K562 (cell line): ENCODE data around the gene ACTC1. TPM values are rescaled to one million over a fixed set of nuclear protein-coding genes. Genes with fewer than 3 reads are reported as not detected.
A peak's percentile ranks its signal among the peaks of the same experiment; 100 is the strongest.

Experiments used
- ATAC-seq: fragments of 200-7000 bp; cut with Tn5 transposase; 3 replicates; pipeline ENCODE4 v1.9.1; 2020; ENCODE audit warnings: moderate library complexity
- BruUV-seq: library from RNA; stranded (reverse); fragments of 400-500 nt; replicated peaks from 2 replicates; lab custom pipeline; 2021; lab: Mats Ljungman, UMichigan
- CTCF ChIA-PET: fragments of 300-600 bp; formaldehyde crosslinking; extraction: SDS; loops from one replicate; lab custom pipeline; 2021; ENCODE audit warnings: low intra/inter-chr PET ratio; lab: Yijun Ruan, JAX
- POLR2A ChIA-PET: fragments of 300-600, 350-650 bp; sonication (Branson Sonifier 250); formaldehyde crosslinking; extraction: SDS; loops from one replicate; lab custom pipeline; 2021; ENCODE audit warnings: antibody characterized with exemption, inconsistent platforms; lab: Yijun Ruan, JAX
- DNase-seq, 4 experiments: peaks; one replicate each; pipeline versions ENCODE4 v3.0.0 to v3.0.0-alpha.2; 2011 to 2018; ENCODE audit warnings: low spot score in 3 of 4, mixed read lengths in 3 of 4; ENCODE audit errors: extremely low read depth in 1 of 4
- FAIRE-seq: peaks from 2 replicates; lab custom pipeline; 2011; peaks lifted over from hg19 to GRCh38; lab: Jason Lieb, UNC
- H2AFZ ChIP-seq: 2 replicates; pipeline ENCODE4 v1.6.0; 2011; ENCODE audit warnings: low read depth, low read length, control low read depth, inconsistent platforms
- H3K27ac ChIP-seq: fragments of 200-600 bp; 3 replicates; pipeline ENCODE4 v1.8.0; 2011; ENCODE audit warnings: low read depth, mild to moderate bottlenecking, control low read depth, inconsistent platforms, low read length, moderate library complexity, mixed read lengths; ENCODE audit errors: extremely low read depth
- H3K27me3 ChIP-seq, 2 experiments: fragments of 300-600 bp in 1 of 2; 2 replicates in 1 of 2; 3 replicates in 1 of 2; pipeline versions ENCODE4 v1.6.0 to v1.8.0; 2011; ENCODE audit warnings: inconsistent platforms in 2 of 2, low read length in 2 of 2, mild to moderate bottlenecking in 1 of 2, mixed read lengths in 1 of 2, moderate library complexity in 1 of 2; ENCODE audit not compliant: control insufficient read depth in 2 of 2, insufficient read depth in 2 of 2
- H3K36me3 ChIP-seq: fragments of 300-600 bp; 3 replicates; pipeline ENCODE4 v1.8.0; 2011; ENCODE audit warnings: mild to moderate bottlenecking, low read length, inconsistent platforms; ENCODE audit not compliant: control insufficient read depth, insufficient read depth
- H3K4me1 ChIP-seq, 2 experiments: fragments of 200-600 bp in 1 of 2; replicated peaks in 1 of 2; 2 replicates in 1 of 2; 3 replicates in 1 of 2; pipeline versions ENCODE4 v1.5.1 to v1.8.0; 2011; ENCODE audit warnings: inconsistent platforms in 2 of 2, low read length in 2 of 2, mild to moderate bottlenecking in 1 of 2, mixed read lengths in 1 of 2, moderate library complexity in 1 of 2; ENCODE audit not compliant: control insufficient read depth in 2 of 2, insufficient read depth in 2 of 2
- H3K4me2 ChIP-seq: 2 replicates; pipeline ENCODE4 v1.6.1; 2011; ENCODE audit warnings: low read length, control low read depth, inconsistent platforms, mixed read lengths; ENCODE audit not compliant: insufficient read depth
- H3K4me3 ChIP-seq: fragments of 200-600 bp; sonication (generic), shearing (Covaris generic); 2 replicates; pipeline ENCODE4 v1.5.1; 2016; ENCODE audit warnings: control low read depth, inconsistent platforms
- H3K79me2 ChIP-seq: fragments of 200-600 bp; 3 replicates; pipeline ENCODE4 v1.8.0; 2011; ENCODE audit warnings: low read length, inconsistent platforms; ENCODE audit not compliant: control insufficient read depth, insufficient read depth
- H3K9ac ChIP-seq, 2 experiments: 2 replicates each; pipeline versions ENCODE4 v1.6.0 to v1.6.1; 2011; ENCODE audit warnings: low read depth in 2 of 2, low read length in 2 of 2, control low read depth in 1 of 2, inconsistent platforms in 1 of 2, mild to moderate bottlenecking in 1 of 2, mixed read lengths in 1 of 2; ENCODE audit not compliant: insufficient read depth in 1 of 2
- H3K9me1 ChIP-seq: one replicate; pipeline ENCODE4 v1.6.0; 2011; ENCODE audit warnings: inconsistent platforms, mild to moderate bottlenecking, low read length, moderate library complexity; ENCODE audit not compliant: control insufficient read depth, insufficient read depth
- H3K9me3 ChIP-seq: replicated peaks from 2 replicates; pipeline ENCODE4 v1.5.1; 2011; ENCODE audit warnings: low read depth, low read length, inconsistent platforms; ENCODE audit not compliant: control insufficient read depth, insufficient read depth
- H4K20me1 ChIP-seq: replicated peaks from 2 replicates; pipeline ENCODE4 v1.6.1; 2011; ENCODE audit warnings: low read length, inconsistent platforms, mixed read lengths; ENCODE audit not compliant: control insufficient read depth, insufficient read depth
- ARID3A ChIP-seq: IDR thresholded peaks from 2 replicates; pipeline ENCODE4 v1.6.1; 2012; ENCODE audit warnings: low read depth, low read length, improper control_type of control experiment, borderline replicate concordance
- BRD4 ChIP-seq: fragments of 200-600 bp; sonication (generic); IDR thresholded peaks from 2 replicates; pipeline ENCODE4 v1.6.1; 2017; ENCODE audit warnings: inconsistent platforms
- CREM ChIP-seq: IDR thresholded peaks from 2 replicates; pipeline ENCODE4 v1.6.1; 2014; ENCODE audit warnings: antibody characterized with exemption, low read depth
- FOSL1 ChIP-seq: fragments of 200-800 bp; sonication (Bioruptor generic); conservative IDR thresholded peaks from 2 replicates; pipeline ENCODE4 v1.6.1; 2016; ENCODE audit warnings: missing genetic modification characterization, missing compliant biosample characterization
- HMGN3 ChIP-seq: IDR thresholded peaks from 2 replicates; pipeline ENCODE4 v1.6.1; 2011; ENCODE audit warnings: borderline replicate concordance, low read depth, mild to moderate bottlenecking, mixed read lengths, low read length; ENCODE audit not compliant: insufficient read length; ENCODE audit errors: extremely low read depth
- KDM5B ChIP-seq: fragments of 200-600 bp; sonication (generic); IDR thresholded peaks from 2 replicates; pipeline ENCODE4 v1.6.1; 2012; ENCODE audit warnings: low read depth, mild to moderate bottlenecking, moderate library complexity, low read length, control low read depth, inconsistent platforms; ENCODE audit not compliant: insufficient replicate concordance
- NCOA6 ChIP-seq: fragments of 450-650 bp; IDR thresholded peaks from 2 replicates; pipeline ENCODE4 v1.6.1; 2017; ENCODE audit warnings: mild to moderate bottlenecking
- NONO ChIP-seq, 2 experiments: fragments of 200-400 bp in 1 of 2; fragments of 450-650 bp in 1 of 2; formaldehyde crosslinking in 1 of 2; IDR thresholded peaks; 2 replicates each; pipeline ENCODE4 v1.6.1; 2017; ENCODE audit warnings: low read depth in 2 of 2, mild to moderate bottlenecking in 2 of 2, moderate library complexity in 2 of 2, low read length in 1 of 2
- NUFIP1 ChIP-seq: fragments of 450-650 bp; IDR thresholded peaks from 2 replicates; pipeline ENCODE4 v1.6.1; 2018; ENCODE audit not compliant: partially characterized antibody
- U2AF2 ChIP-seq: fragments of 200-400 bp; formaldehyde crosslinking; optimal IDR thresholded peaks from 2 replicates; pipeline ENCODE3; 2017; ENCODE audit warnings: low read depth, mild to moderate bottlenecking, low read length
- ZNF280A ChIP-seq: fragments of 450-650 bp; IDR thresholded peaks from 2 replicates; pipeline ENCODE4 v1.6.1; 2018; ENCODE audit warnings: mild to moderate bottlenecking, low read depth; ENCODE audit not compliant: partially characterized antibody
- ZNF589 ChIP-seq: fragments of 200-800 bp; sonication (Bioruptor generic); IDR thresholded peaks from 2 replicates; pipeline ENCODE4 v1.6.1; 2016; ENCODE audit warnings: low read depth, missing genetic modification characterization, missing compliant biosample characterization
- WGBS: fragments of 100-300 bp; shearing (Covaris generic); methylation state at CpG from one replicate; pipeline ENCODE4 v1.1.6; 2016; ENCODE audit warnings: low coverage, mixed read lengths; ENCODE audit not compliant: insufficient coverage; ENCODE audit errors: missing lambda C conversion rate; 5-methylcytosine and 5-hydroxymethylcytosine counted together
- in situ Hi-C: fragments of 300-500 bp; cut with MboI; formaldehyde crosslinking; loops from 4 replicates; pipeline ENCODE4 v1.15.0; 2018; ENCODE audit warnings: inconsistent platforms, mixed read lengths
- intact Hi-C: fragments of 100-400 bp; cut with micrococcal nuclease; formaldehyde crosslinking; loops from 2 replicates; pipeline ENCODE4 v1.14.2; 2022
- polyA plus RNA-seq, 8 experiments: library from polyadenylated mRNA; depleted of rRNA in 4 of 8; stranded (reverse) in 5 of 8; unstranded in 3 of 8; fragments of >200 nt; fragmentation: Nextera tagmentation in 2 of 8; fragmentation: Illumina TruSeq in 1 of 8; extraction: Ambion mirVana in 2 of 8; extraction: Trizol in 1 of 8; gene quantifications; 2 replicates each; pipeline versions ENCODE4 v1.2.1 to v1.2.3, GENCODE V29; 2011 to 2014; ENCODE audit warnings: inconsistent platforms in 1 of 8, missing spikeins in 1 of 8
- total RNA-seq, 7 experiments: library from RNA; depleted of rRNA in 6 of 7; stranded (reverse); fragments of >200 nt in 6 of 7; fragmentation: Illumina TruSeq in 2 of 7; extraction: Trizol in 2 of 7; gene quantifications; 2 replicates each; pipeline versions ENCODE4 v1.2.1 to v1.2.3, GENCODE V29; 2011 to 2021; ENCODE audit warnings: low replicate concordance in 1 of 7

The ACTC1 gene
- total and polyA plus RNA-seq, 9 of the 15 experiments (the other 6 are each of a cell fraction or from before 2014, with no cell fraction given) = 0.08 to 0.84 (median 0.17) TPM; not detected in 3

- DNase-seq (no peak), FAIRE-seq (peak; percentile 37), ATAC-seq (no peak)
- no peaks in the 10 kb centered on the region for H3K9me3 ChIP-seq
- no peak overlapping the region for H3K27ac ChIP-seq
- no peaks in the 10 kb centered on the region for H4K20me1 ChIP-seq
- H3K9ac ChIP-seq = no peak overlapping the region
- WGBS = 11% methylated on average over 2 of the region's 2 CpGs
- no peak overlapping the region for H2AFZ ChIP-seq
- TF ChIP-seq CREM = no peak
- TF ChIP-seq KDM5B = no peak
- no peak for TF ChIP-seq BRD4
- no peak for TF ChIP-seq NUFIP1
- no peak for TF ChIP-seq ZNF589
- no peak for TF ChIP-seq ZNF280A
- no peak for TF ChIP-seq NONO (IDR thresholded peaks at IDR 0.05; ENCODE audit: low read depth in 2 of 2, low read length in 1 of 2)
- TF ChIP-seq FOSL1 (tag) = no peak
- TF ChIP-seq U2AF2 = no peak
- TF ChIP-seq NCOA6 = no peak
- TF ChIP-seq HMGN3 = no peak
- TF ChIP-seq ARID3A = no peak
- intact Hi-C loops (no loop called here), in situ Hi-C loops (no loop called here)
- no peak overlapping the region for H3K4me3 ChIP-seq
- ChIA-PET CTCF (no interaction called here), POLR2A (no interaction called here)
- H3K27me3 ChIP-seq = peaks cover 0 to 2% of the 10 kb centered on the region in 2 experiments; a peak in 1 of 5 replicates
- no peaks in the 10 kb centered on the region; a peak in 1 of 5 replicates for H3K4me1 ChIP-seq
- no TSS peak for BruUV-seq
- H3K9me1 ChIP-seq = no peaks in the 10 kb centered on the region
- H3K4me2 ChIP-seq = no peak overlapping the region
- H3K36me3 ChIP-seq = no peaks in the 10 kb centered on the region
- no peaks in the 10 kb centered on the region for H3K79me2 ChIP-seq
Measured at GRCh38 chr15:34772312-34772711, 23.0 kb downstream of the ACTC1 start.
